Astrocyte (in vitro differentiated cells and primary cell): ENCODE data around the gene STX10. TPM values are rescaled to one million over a fixed set of nuclear protein-coding genes. Genes with fewer than 3 reads are reported as not detected.

Experiments used
- DNase-seq: peaks from one replicate; pipeline ENCODE4 v3.0.0-alpha.2; 2010; ENCODE audit warnings: low read depth
- FAIRE-seq: peaks from 2 replicates; lab custom pipeline; 2011; peaks lifted over from hg19 to GRCh38; lab: Jason Lieb, UNC
- H2AFZ ChIP-seq: 2 replicates; pipeline ENCODE4 v1.6.0; 2012; ENCODE audit warnings: low read depth, low read length, inconsistent platforms
- H3K27ac ChIP-seq: 2 replicates; pipeline ENCODE4 v1.5.1; 2011; ENCODE audit warnings: low read depth, low read length, inconsistent platforms
- H3K27me3 ChIP-seq: 2 replicates; pipeline ENCODE4 v1.6.0; 2011; ENCODE audit warnings: low read length, inconsistent platforms; ENCODE audit not compliant: insufficient read depth
- H3K36me3 ChIP-seq: 2 replicates; pipeline ENCODE4 v1.5.1; 2011; ENCODE audit warnings: low read length, inconsistent platforms; ENCODE audit not compliant: insufficient read depth
- H3K4me1 ChIP-seq: 2 replicates; pipeline ENCODE4 v1.5.1; 2011; ENCODE audit warnings: low read length, inconsistent platforms; ENCODE audit not compliant: insufficient read depth
- H3K4me2 ChIP-seq: 2 replicates; pipeline ENCODE4 v1.6.0; 2012; ENCODE audit warnings: low read length, inconsistent platforms
- H3K4me3 ChIP-seq: 2 replicates; pipeline ENCODE4 v1.5.1; 2011; ENCODE audit warnings: low read depth, mild to moderate bottlenecking, low read length, inconsistent platforms; ENCODE audit not compliant: insufficient read depth
- H3K79me2 ChIP-seq: 2 replicates; pipeline ENCODE4 v1.6.0; 2012; ENCODE audit warnings: mild to moderate bottlenecking, low read length, inconsistent platforms; ENCODE audit not compliant: insufficient read depth
- H3K9ac ChIP-seq: 2 replicates; pipeline ENCODE4 v1.6.0; 2012; ENCODE audit warnings: mild to moderate bottlenecking, low read length, inconsistent platforms
- H3K9me3 ChIP-seq: 2 replicates; pipeline ENCODE4 v1.5.1; 2012; ENCODE audit warnings: low read depth, mild to moderate bottlenecking, low read length, inconsistent platforms; ENCODE audit not compliant: insufficient read depth
- H4K20me1 ChIP-seq: 2 replicates; pipeline ENCODE4 v1.6.0; 2012; ENCODE audit warnings: low read length, inconsistent platforms; ENCODE audit not compliant: insufficient read depth
- H3K27ac Mint-ChIP-seq: one replicate; pipeline ENCODE4 v1.8.0; 2021; ENCODE audit warnings: mild to moderate bottlenecking, mixed read lengths; ENCODE audit not compliant: unreplicated experiment
- H3K27me3 Mint-ChIP-seq: one replicate; pipeline ENCODE4 v1.8.0; 2021; ENCODE audit warnings: low read depth, mixed read lengths; ENCODE audit not compliant: unreplicated experiment
- H3K36me3 Mint-ChIP-seq: one replicate; pipeline ENCODE4 v1.8.0; 2021; ENCODE audit warnings: low read depth, mixed read lengths; ENCODE audit not compliant: unreplicated experiment
- H3K4me1 Mint-ChIP-seq: one replicate; pipeline ENCODE4 v1.8.0; 2021; ENCODE audit warnings: low read depth, mixed read lengths; ENCODE audit not compliant: unreplicated experiment
- H3K4me3 Mint-ChIP-seq: one replicate; pipeline ENCODE4 v1.8.0; 2021; ENCODE audit warnings: mild to moderate bottlenecking, moderate library complexity, mixed read lengths; ENCODE audit not compliant: unreplicated experiment
- H3K9me3 Mint-ChIP-seq: one replicate; pipeline ENCODE4 v1.8.0; 2021; ENCODE audit warnings: mild to moderate bottlenecking, mixed read lengths; ENCODE audit not compliant: unreplicated experiment
- EZH2 ChIP-seq: IDR thresholded peaks from 2 replicates; pipeline ENCODE4 v1.6.1; 2012; ENCODE audit warnings: mild to moderate bottlenecking, low read length, inconsistent platforms; ENCODE audit not compliant: insufficient read depth
- total RNA-seq: library from RNA; stranded (reverse); gene quantifications from 2 replicates; pipeline ENCODE4 v1.2.1, GENCODE V29; 2021
- TF ChIP-seq, protein P1 (sequence below): IDR thresholded peaks from 2 replicates; pipeline ENCODE4 v1.5.1; 2011; ENCODE audit warnings: low read depth, mild to moderate bottlenecking, inconsistent platforms, low read length, moderate library complexity; ENCODE audit not compliant: insufficient read depth

STX10 gene
- total RNA-seq, 1 donor from 2014 or later: 39.7 TPM

DNA sequence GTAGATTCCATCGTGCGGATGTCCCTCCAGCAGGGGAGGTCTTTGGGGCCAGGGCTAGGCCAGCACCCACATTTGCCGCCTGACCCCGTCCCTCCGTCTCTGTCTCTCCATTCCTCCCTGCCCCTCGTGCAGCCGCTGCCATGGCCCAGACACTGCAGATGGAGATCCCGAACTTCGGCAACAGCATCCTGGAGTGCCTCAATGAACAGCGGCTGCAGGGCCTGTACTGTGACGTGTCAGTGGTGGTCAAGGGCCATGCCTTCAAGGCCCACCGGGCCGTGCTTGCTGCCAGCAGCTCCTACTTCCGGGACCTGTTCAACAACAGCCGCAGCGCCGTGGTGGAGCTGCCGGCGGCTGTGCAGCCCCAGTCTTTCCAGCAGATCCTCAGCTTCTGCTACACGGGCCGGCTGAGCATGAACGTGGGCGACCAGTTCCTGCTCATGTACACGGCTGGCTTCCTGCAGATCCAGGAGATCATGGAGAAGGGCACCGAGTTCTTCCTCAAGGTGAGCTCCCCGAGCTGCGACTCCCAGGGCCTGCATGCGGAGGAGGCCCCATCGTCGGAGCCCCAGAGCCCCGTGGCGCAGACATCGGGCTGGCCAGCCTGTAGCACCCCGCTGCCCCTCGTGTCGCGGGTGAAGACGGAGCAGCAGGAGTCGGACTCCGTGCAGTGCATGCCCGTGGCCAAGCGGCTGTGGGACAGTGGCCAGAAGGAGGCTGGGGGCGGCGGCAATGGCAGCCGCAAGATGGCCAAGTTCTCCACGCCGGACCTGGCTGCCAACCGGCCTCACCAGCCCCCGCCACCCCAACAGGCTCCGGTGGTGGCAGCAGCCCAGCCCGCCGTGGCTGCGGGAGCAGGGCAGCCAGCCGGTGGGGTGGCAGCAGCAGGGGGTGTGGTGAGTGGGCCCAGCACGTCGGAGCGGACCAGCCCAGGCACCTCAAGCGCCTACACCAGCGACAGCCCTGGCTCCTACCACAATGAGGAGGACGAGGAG, 14.8 kb downstream of the STX10 start:
- H3K4me3 ChIP-seq: no peak overlapping the region
- H4K20me1 ChIP-seq: peaks cover 73% of the 10 kb centered on the region
- Mint-ChIP-seq H3K4me1 (peaks cover 14% of the 10 kb centered on the region), H3K27me3 (no peaks in the 10 kb centered on the region), H3K36me3 (peaks cover 21% of the 10 kb centered on the region), H3K9me3 (no peaks in the 10 kb centered on the region), H3K27ac (no peak overlapping the region), H3K4me3 (no peak overlapping the region)
- no peak overlapping the region for H3K27ac ChIP-seq
- FAIRE-seq: no peak
- DNase-seq: no peak
- TF ChIP-seq EZH2: no peak
- TF ChIP-seq, protein P1, sequence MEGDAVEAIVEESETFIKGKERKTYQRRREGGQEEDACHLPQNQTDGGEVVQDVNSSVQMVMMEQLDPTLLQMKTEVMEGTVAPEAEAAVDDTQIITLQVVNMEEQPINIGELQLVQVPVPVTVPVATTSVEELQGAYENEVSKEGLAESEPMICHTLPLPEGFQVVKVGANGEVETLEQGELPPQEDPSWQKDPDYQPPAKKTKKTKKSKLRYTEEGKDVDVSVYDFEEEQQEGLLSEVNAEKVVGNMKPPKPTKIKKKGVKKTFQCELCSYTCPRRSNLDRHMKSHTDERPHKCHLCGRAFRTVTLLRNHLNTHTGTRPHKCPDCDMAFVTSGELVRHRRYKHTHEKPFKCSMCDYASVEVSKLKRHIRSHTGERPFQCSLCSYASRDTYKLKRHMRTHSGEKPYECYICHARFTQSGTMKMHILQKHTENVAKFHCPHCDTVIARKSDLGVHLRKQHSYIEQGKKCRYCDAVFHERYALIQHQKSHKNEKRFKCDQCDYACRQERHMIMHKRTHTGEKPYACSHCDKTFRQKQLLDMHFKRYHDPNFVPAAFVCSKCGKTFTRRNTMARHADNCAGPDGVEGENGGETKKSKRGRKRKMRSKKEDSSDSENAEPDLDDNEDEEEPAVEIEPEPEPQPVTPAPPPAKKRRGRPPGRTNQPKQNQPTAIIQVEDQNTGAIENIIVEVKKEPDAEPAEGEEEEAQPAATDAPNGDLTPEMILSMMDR: no peak
- H2AFZ ChIP-seq: no peak overlapping the region
- H3K79me2 ChIP-seq: peaks cover 76% of the 10 kb centered on the region
- H3K9me3 ChIP-seq: no peaks in the 10 kb centered on the region
- H3K9ac ChIP-seq: no peak overlapping the region
- peaks cover 6% of the 10 kb centered on the region for H3K36me3 ChIP-seq
- no peak overlapping the region for H3K4me2 ChIP-seq
- peaks cover 15% of the 10 kb centered on the region for H3K4me1 ChIP-seq
- H3K27me3 ChIP-seq: no peaks in the 10 kb centered on the region

DNA sequence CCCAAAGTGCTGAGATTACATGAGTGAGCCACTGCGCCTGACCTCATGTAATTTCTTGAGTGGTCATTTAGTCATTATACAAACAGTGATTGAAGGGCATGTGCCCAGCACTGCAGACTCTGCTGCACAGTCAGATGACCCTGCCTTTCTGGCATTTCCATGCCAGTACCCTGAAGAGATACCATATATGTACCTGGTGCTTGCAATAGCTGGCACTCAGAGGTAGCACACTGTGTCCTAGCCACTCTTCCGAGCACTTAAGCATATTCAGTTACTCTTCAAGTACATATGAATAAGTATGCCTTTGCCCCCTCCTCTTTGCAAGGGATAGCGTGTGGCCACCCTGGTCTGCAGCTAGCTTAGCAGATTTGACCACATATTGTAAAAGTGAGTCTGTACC, 15.5 kb downstream of the STX10 start:
- Mint-ChIP-seq H3K36me3 (peaks cover 21% of the 10 kb centered on the region), H3K4me3 (no peak overlapping the region), H3K27me3 (no peaks in the 10 kb centered on the region), H3K4me1 (peaks cover 14% of the 10 kb centered on the region), H3K27ac (no peak overlapping the region), H3K9me3 (no peaks in the 10 kb centered on the region)
- Histone ChIP-seq H3K4me3 (no peak overlapping the region), H3K4me2 (no peak overlapping the region), H3K36me3 (peaks cover 6% of the 10 kb centered on the region), H3K4me1 (peaks cover 15% of the 10 kb centered on the region), H2AFZ (no peak overlapping the region), H4K20me1 (peaks cover 80% of the 10 kb centered on the region), H3K9me3 (no peaks in the 10 kb centered on the region), H3K27me3 (no peaks in the 10 kb centered on the region), H3K27ac (no peak overlapping the region), H3K9ac (no peak overlapping the region), H3K79me2 (peaks cover 84% of the 10 kb centered on the region)
- TF ChIP-seq, protein P1: no peak
- TF ChIP-seq EZH2: no peak
- DNase-seq: no peak
- FAIRE-seq: no peak
